IPS DF 6.9 (cell line): ENCODE data around the gene RBM42.
"Not testable (repeated sequence)": the region's sequence is repeated elsewhere in the genome, so short reads cannot be mapped to it uniquely, and the experiment has no call there.

ENCODE experiments used
- DNase-seq: peaks from one replicate; pipeline ENCODE4 v3.0.0-alpha.2; 2013; ENCODE audit warnings: low read depth, low spot score
- H3K27ac ChIP-seq: one replicate; pipeline ENCODE4 v1.5.1; 2013; ENCODE audit warnings: low read length, control low read depth
- H3K27me3 ChIP-seq: 2 replicates; pipeline ENCODE4 v1.6.1; 2013; ENCODE audit warnings: mild to moderate bottlenecking, low read length; ENCODE audit not compliant: control insufficient read depth, insufficient read depth
- H3K36me3 ChIP-seq: 2 replicates; pipeline ENCODE4 v1.6.1; 2013; ENCODE audit warnings: low read length; ENCODE audit not compliant: control insufficient read depth, insufficient read depth
- H3K4me1 ChIP-seq: 2 replicates; pipeline ENCODE4 v1.6.1; 2013; ENCODE audit warnings: low read length; ENCODE audit not compliant: control insufficient read depth, insufficient read depth
- H3K4me3 ChIP-seq: 2 replicates; pipeline ENCODE4 v1.5.1; 2013; ENCODE audit warnings: mild to moderate bottlenecking, low read length
- H3K9me3 ChIP-seq: 2 replicates; pipeline ENCODE4 v1.6.1; 2013; ENCODE audit warnings: low read length, inconsistent platforms; ENCODE audit not compliant: control insufficient read depth, insufficient read depth
- WGBS: extraction: QIAGEN DNeasy Blood & Tissue Kit; methylation state at CpG from one replicate; pipeline ENCODE4 v1.1.7; 2013; ENCODE audit warnings: mixed read lengths, missing lambda C conversion rate; ENCODE audit not compliant: insufficient read length, insufficient coverage; 5-methylcytosine and 5-hydroxymethylcytosine counted together

The RBM42 gene, protein sequence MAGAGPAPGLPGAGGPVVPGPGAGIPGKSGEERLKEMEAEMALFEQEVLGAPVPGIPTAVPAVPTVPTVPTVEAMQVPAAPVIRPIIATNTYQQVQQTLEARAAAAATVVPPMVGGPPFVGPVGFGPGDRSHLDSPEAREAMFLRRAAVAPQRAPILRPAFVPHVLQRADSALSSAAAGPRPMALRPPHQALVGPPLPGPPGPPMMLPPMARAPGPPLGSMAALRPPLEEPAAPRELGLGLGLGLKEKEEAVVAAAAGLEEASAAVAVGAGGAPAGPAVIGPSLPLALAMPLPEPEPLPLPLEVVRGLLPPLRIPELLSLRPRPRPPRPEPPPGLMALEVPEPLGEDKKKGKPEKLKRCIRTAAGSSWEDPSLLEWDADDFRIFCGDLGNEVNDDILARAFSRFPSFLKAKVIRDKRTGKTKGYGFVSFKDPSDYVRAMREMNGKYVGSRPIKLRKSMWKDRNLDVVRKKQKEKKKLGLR

DNA sequence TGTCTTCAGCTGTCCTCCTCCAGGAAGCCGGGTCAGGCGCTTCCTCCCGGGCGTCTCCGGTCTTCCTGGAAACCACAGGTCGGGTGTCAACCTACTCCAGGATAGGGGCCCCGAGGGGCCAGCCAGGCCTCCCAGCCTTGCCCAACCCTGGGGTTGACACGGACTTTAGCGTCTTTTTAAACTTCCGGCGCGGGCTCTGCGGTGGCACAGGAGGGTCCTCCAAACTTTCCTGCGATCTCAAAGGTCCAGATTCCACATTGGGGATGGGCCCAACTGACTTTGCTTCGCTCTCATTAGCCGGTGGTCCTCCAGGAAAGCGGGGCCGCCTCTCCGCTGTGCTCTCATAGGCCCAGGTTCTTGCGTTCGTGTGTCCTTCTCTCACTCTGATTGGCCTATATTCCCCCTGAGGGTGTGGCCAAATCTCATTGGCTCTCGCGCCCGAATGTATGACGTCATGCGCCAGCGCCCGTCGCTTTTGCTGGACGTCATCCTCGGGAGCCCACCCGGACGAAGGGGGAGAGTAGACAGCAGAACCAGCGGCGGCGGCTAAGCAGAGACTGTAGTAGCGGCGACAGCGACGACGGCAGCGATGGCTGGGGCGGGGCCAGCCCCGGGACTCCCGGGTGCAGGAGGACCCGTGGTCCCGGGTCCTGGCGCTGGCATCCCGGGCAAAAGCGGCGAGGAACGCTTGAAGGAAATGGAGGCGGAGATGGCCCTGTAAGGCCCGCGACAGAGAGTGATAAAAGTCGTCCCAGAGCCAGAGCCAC, at the start of gene RBM42:
Gene RBM42 (plus strand): TSS at position 472 of the 767 bp plus-strand sequence. CDS start 118 bp downstream, at position 590.
- WGBS: no CpG with 5 or more reads among the region's 56 CpGs
- H3K4me3 ChIP-seq: peak within 1 kb of the TSS; percentile 68

DNA sequence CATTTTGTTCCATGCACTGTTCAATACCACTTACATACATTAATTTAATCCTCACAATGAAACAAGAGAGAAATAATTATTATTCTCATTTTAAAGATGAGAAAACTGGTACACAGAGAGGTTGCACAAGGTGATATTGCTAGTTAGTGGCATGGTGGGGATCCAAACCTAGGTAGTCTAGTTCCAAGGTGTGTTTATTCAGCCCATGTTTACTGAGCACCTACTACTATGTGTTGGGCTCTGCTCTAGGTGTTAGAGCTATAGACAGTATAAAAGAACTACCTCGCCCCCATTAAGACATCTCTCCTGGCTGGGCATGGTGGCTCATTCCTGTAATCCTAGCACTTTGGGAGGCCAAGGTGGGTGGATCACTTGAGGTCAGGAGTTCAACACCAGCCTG, 46.1 kb upstream of the RBM42 start:
- H3K4me3 ChIP-seq: no peak overlapping the region
- no peak for DNase-seq
- no CpG with 5 or more reads among the region's 1 CpG for WGBS
- no peak overlapping the region for H3K27ac ChIP-seq
- no peaks in the 10 kb centered on the region; the same call in 1 of the 2 replicates for H3K9me3 ChIP-seq
- H3K27me3 ChIP-seq: no peaks in the 10 kb centered on the region
- no peaks in the 10 kb centered on the region for H3K4me1 ChIP-seq
- H3K36me3 ChIP-seq: no peaks in the 10 kb centered on the region

More for the DNA sequence above, at the start of gene RBM42:
- DNase-seq: peak; percentile 98
- H3K27ac ChIP-seq: no peak within 1 kb of the TSS
- peaks cover 7% of the 10 kb centered on the region for H3K36me3 ChIP-seq
- no peaks in the 10 kb centered on the region for H3K9me3 ChIP-seq
- H3K4me1 ChIP-seq: peaks cover 2% of the 10 kb centered on the region; the same call in 1 of the 2 replicates
- no peaks in the 10 kb centered on the region for H3K27me3 ChIP-seq

DNA sequence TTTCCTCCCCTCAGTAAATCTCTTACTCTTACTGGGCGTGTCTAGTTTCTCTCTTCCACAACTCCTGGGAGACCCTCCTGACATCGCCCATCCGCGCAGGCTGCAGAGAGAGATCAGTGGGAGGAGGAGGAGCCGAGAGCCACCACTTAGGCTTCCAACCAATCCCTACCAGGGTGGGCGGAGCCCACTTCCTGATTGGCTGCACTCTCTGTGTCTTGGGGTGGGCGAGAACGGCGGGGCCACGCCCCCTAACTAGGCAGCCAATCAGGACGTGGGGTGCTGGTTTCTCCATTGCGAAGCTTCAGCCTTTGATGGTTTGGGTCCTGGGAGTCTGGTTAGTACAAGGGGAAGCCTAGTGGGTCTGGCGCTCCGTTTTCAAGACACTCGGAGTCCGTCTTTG, 43.0 kb upstream of the RBM42 start, which contains the start of gene PMIS2:
Gene PMIS2 (plus strand): TSS at position 326 of the 400 bp plus-strand sequence. CDS start 87 bp downstream, outside the sequence.
- H3K36me3 ChIP-seq: no peaks in the 10 kb centered on the region
- H3K9me3 ChIP-seq: no peaks in the 10 kb centered on the region
- H3K27ac ChIP-seq: no peak within 1 kb of the TSS
- H3K4me3 ChIP-seq: no peak within 1 kb of the TSS
- WGBS: no CpG with 5 or more reads among the region's 16 CpGs
- H3K27me3 ChIP-seq: no peaks in the 10 kb centered on the region
- peak; percentile 31 for DNase-seq
- no peaks in the 10 kb centered on the region for H3K4me1 ChIP-seq

DNA sequence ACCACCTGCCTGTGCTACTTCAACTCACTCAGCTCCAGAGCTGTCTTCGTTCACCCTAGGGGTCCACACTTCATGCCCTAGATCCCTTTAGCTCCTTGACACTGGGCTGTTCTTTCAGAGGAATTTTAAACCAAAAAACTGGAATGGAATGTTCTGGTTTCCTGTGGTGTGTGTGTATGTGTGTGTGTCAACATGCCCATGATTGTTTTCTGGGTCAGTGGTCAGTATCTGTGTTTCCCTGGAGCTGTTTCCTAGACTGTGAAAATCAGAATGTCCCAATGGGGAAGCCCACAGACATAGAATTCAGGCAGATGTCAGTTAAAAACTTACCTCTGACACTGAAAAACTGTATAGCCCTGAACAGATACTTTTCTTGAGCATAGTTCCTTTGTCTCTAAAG, 41.5 kb upstream of the RBM42 start:
- no CpG with 5 or more reads among the region's 1 CpG for WGBS
- Histone ChIP-seq H3K27ac (no peak overlapping the region), H3K9me3 (no peaks in the 10 kb centered on the region), H3K36me3 (no peaks in the 10 kb centered on the region), H3K4me3 (no peak overlapping the region), H3K27me3 (no peaks in the 10 kb centered on the region), H3K4me1 (no peaks in the 10 kb centered on the region)
- DNase-seq: no peak

DNA sequence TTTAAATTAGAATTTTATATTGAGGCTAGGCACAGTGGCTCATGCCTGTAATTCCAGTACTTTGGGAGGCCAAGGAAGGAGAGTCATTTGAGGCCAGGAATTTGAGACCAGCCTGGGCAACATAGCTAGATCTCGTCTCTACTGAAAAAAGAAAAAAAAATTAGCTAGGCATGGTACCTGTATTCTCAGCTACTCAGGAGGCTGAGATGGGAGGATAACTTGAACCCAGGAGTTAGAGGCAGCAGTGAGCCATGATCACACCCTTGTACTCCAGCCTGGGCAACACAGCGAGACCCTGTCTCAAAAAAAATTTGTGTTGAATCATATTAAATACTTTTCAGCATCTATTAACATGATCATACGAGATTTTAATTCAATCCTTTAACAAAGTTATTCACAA, 38.0 kb upstream of the RBM42 start:
- no peak for DNase-seq
- Histone ChIP-seq H3K4me1 (no peaks in the 10 kb centered on the region), H3K9me3 (no peaks in the 10 kb centered on the region), H3K36me3 (no peaks in the 10 kb centered on the region), H3K4me3 (no peak overlapping the region), H3K27ac (no peak overlapping the region), H3K27me3 (no peaks in the 10 kb centered on the region)
- no CpG with 5 or more reads among the region's 3 CpGs for WGBS

DNA sequence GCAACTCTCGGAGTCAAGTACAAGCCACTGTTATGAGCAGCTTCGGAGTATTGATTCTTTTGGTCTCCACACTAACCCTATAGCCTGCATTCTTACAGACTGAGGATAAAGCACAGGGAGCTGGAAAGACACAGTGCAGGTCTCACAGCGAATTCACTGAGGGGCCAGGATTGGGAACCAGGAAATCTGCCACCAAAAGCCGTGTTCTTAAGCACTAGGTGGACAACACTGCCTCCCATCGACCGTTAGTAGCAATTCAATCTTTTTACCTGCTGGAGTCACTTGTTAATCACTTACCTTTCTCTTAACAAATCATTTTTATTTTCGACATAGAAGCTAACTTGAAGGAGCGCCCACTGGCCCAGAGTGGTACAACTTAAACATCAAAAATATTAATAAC, 36.6 kb upstream of the RBM42 start:
- no peaks in the 10 kb centered on the region for H3K36me3 ChIP-seq
- DNase-seq: peak; percentile 68
- no peaks in the 10 kb centered on the region for H3K27me3 ChIP-seq
- WGBS: no CpG with 5 or more reads among the region's 8 CpGs
- H3K4me3 ChIP-seq: no peak overlapping the region
- H3K9me3 ChIP-seq: no peaks in the 10 kb centered on the region
- H3K27ac ChIP-seq: no peak overlapping the region
- H3K4me1 ChIP-seq: no peaks in the 10 kb centered on the region

DNA sequence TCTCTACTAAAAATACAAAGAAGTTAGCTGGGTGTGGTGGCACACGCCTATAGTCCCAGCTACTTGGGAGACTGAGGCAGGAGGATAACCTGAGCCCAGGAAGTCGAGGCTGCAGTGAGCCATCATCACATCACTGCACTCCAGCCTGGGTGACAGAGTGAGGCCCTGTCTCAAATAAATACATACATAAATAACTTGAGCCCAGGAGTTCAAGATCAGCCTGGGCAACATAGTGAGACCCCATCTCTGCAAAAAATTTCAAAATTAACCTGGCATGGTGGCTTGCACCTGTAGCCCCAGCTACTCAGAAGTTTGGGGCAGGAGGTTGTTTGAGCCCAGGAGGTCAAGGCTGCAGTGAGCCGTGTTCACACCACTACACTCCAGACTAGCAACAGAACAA, 33.8 kb upstream of the RBM42 start:
- not testable (repeated sequence) for H3K27me3 ChIP-seq, H3K36me3 ChIP-seq, H3K4me1 ChIP-seq, H3K9me3 ChIP-seq, H3K4me3 ChIP-seq, H3K27ac ChIP-seq, DNase-seq
- no CpG with 5 or more reads among the region's 3 CpGs for WGBS

DNA sequence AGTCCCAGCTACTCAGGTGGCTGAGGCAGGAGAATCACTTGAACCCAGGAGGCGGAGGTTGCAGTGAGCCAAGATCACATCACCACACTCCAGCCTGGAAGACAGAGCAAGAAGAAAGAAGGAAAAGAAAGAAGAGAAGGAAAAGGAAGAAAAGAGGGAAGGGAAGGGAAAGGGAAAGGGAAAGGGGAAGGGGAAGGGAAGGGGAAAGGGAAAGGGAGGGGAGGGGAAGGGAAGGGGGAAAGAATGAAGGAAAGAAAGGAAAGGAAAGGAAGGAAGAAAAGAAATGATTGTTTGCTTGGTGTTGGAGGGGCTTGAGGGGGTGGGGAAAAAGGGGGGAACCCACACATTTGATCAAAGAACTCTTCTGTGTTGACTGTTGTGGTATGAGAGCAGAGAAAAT, 32.9 kb upstream of the RBM42 start:
- WGBS: no CpG with 5 or more reads among the region's 1 CpG
- no peak overlapping the region for H3K27ac ChIP-seq

DNA sequence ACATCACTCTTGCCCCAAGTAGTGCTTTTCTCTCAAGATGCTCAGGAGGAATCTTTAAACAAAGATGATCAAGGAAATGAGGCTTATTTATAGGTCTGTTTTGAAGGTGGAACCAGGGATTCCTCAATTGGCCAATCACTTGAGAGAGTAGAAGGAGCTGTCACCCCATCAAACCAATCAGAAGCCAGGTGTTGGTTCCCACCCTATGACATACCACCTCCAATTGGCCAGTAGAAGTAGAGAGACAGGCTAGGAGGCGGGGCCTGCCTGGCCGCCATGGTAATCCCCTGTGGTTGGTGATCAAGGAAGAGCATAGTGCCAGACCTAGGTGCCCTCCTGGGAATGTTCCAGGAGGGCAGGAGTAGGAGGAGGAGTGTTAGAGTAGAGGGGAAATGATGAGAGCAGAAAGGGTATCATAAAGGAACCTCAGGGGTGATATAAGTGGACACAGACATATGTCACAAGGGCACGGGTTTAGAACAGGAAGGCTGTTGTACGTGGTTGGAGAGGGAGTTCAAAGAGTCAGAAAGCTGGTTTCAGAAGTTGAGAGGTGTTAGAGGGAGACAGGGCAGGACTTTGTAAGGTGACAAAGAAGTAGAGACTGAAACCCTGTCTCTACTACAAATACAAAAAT, 32.4 kb upstream of the RBM42 start:
- DNase-seq: no peak
- Histone ChIP-seq H3K36me3 (no peaks in the 10 kb centered on the region), H3K4me3 (no peak overlapping the region), H3K27ac (no peak overlapping the region), H3K27me3 (no peaks in the 10 kb centered on the region), H3K4me1 (no peaks in the 10 kb centered on the region; the same call in 1 of the 2 replicates), H3K9me3 (no peaks in the 10 kb centered on the region)
- no CpG with 5 or more reads among the region's 4 CpGs for whole genome bisulfite sequencing

More for the DNA sequence above, 32.9 kb upstream of the RBM42 start:
- no peak for DNase-seq
- no peaks in the 10 kb centered on the region for H3K9me3 ChIP-seq
- no peaks in the 10 kb centered on the region for H3K27me3 ChIP-seq
- H3K4me3 ChIP-seq: no peak overlapping the region
- H3K36me3 ChIP-seq: no peaks in the 10 kb centered on the region
- no peaks in the 10 kb centered on the region; the same call in 1 of the 2 replicates for H3K4me1 ChIP-seq

DNA sequence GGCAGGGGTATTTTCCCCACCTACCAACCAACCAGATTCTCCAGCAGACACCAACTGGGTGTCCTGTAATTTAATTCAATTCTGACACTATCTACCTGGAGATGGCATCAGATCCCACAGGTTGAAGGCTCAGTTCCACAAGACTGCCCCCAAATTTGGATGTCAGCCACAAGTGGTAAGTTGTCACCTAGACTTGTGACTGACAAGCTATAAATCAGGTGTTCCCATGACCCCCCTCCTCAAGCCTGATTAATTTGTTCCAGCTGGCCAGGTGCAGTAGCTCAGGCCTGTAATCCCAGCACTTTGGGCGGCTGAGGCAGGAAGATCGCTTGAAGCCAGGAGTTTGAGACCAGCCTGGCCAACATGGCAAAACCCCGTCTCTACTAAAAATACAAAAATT, 26.9 kb upstream of the RBM42 start:
- WGBS: no CpG with 5 or more reads among the region's 3 CpGs
- Histone ChIP-seq H3K9me3 (no peaks in the 10 kb centered on the region; the same call in 1 of the 2 replicates), H3K4me1 (no peaks in the 10 kb centered on the region; the same call in 1 of the 2 replicates), H3K4me3 (no peak overlapping the region), H3K36me3 (no peaks in the 10 kb centered on the region), H3K27ac (no peak overlapping the region), H3K27me3 (no peaks in the 10 kb centered on the region)
- DNase-seq: no peak
